GM21381 (cell line): ENCODE results near the gene ATAD3C.
"Not testable (repeated sequence)": the region's sequence is repeated elsewhere in the genome, so short reads cannot be mapped to it uniquely, and the experiment has no call there.

ENCODE experiments used
- ATAC-seq: cut with Tn5 transposase; IDR thresholded peaks from one replicate; pipeline ENCODE4 v1.9.1; 2021; ENCODE audit warnings: mild to moderate bottlenecking, moderate library complexity; ENCODE audit not compliant: unreplicated experiment

Gene ATAD3C

GRCh38 chr1:1449099-1449739 lies at the start of gene ATAD3C:
TSS of gene ATAD3C (plus strand) at chr1:1449689. CDS start at chr1:1450684, 995 bp downstream.
- ATAC-seq = no peak

- no peak for ATAC-seq
Measured at GRCh38 chr1:1399872-1400575, 49.5 kb upstream of the ATAD3C start.

- no peak for ATAC-seq
Measured at GRCh38 chr1:1400576-1401456, 48.7 kb upstream of the ATAD3C start.

GRCh38 chr1:1401457-1402010 lies 48.0 kb upstream of the ATAD3C start:
- no peak for ATAC-seq

- no peak for ATAC-seq
Measured at GRCh38 chr1:1402072-1402900, 47.2 kb upstream of the ATAD3C start.

- not testable (repeated sequence) for ATAC-seq
Measured at GRCh38 chr1:1402901-1403392, 46.5 kb upstream of the ATAD3C start.

- ATAC-seq = no peak
Measured at GRCh38 chr1:1403653-1404052, 45.8 kb upstream of the ATAD3C start.

GRCh38 chr1:1406101-1406820 lies 43.2 kb upstream of the ATAD3C start:
- no peak for ATAC-seq

GRCh38 chr1:1406821-1407635 lies 42.5 kb upstream of the ATAD3C start, which contains the start of gene MRPL20:
TSS of gene MRPL20 (minus strand) at chr1:1407293. CDS start at chr1:1407217, 76 bp downstream.
- ATAC-seq = peak; percentile 96

GRCh38 chr1:1407636-1408318 lies 41.7 kb upstream of the ATAD3C start:
- peak; percentile 24 for ATAC-seq

- ATAC-seq = not testable (repeated sequence)
Measured at GRCh38 chr1:1410238-1410637, 39.3 kb upstream of the ATAD3C start.

- no peak for ATAC-seq
Measured at GRCh38 chr1:1411626-1412025, 37.9 kb upstream of the ATAD3C start.

- ATAC-seq = not testable (repeated sequence)
Measured at GRCh38 chr1:1412311-1412902, 37.1 kb upstream of the ATAD3C start.

GRCh38 chr1:1415751-1416150 lies 33.7 kb upstream of the ATAD3C start:
- ATAC-seq = no peak

GRCh38 chr1:1417396-1417795 lies 32.1 kb upstream of the ATAD3C start:
- ATAC-seq = not testable (repeated sequence)

GRCh38 chr1:1417825-1418463 lies 31.5 kb upstream of the ATAD3C start:
- ATAC-seq = not testable (repeated sequence)
